OCI-LY7 (cell line): ENCODE data around the gene PRKG1. TPM values are rescaled to one million over a fixed set of nuclear protein-coding genes. Genes with fewer than 3 reads are reported as not detected.

ENCODE experiments used
- BruUV-seq: library from RNA; stranded (reverse); fragments of 400-500 nt; replicated peaks from 2 replicates; lab custom pipeline; 2021; lab: Mats Ljungman, UMichigan
- CTCF ChIA-PET: fragments of 300-600 bp; sonication (Branson Sonifier 250); formaldehyde crosslinking; loops from one replicate; lab custom pipeline; 2022; ENCODE audit warnings: antibody characterized with exemption; ENCODE audit not compliant: unreplicated experiment; lab: Charles Lee
- POLR2A ChIA-PET: fragments of 300-600 bp; sonication (Branson Sonifier 250); formaldehyde crosslinking; loops from one replicate; lab custom pipeline; 2022; ENCODE audit warnings: antibody characterized with exemption; lab: Charles Lee
- DNase-seq: peaks from one replicate; pipeline ENCODE4 v3.0.0-alpha.2; 2015; ENCODE audit warnings: low spot score
- H2AFZ ChIP-seq: fragments of 200-600 bp; sonication (generic), shearing (Covaris generic); 2 replicates; pipeline ENCODE4 v1.6.1; 2014; ENCODE audit warnings: mild to moderate bottlenecking, antibody characterized with exemption, low read length, moderate library complexity
- H3K27ac ChIP-seq: fragments of 200-600 bp; sonication (generic); 2 replicates; pipeline ENCODE4 v1.5.1; 2014; ENCODE audit warnings: mixed run types, low read depth, mild to moderate bottlenecking, moderate library complexity, low read length, inconsistent platforms; ENCODE audit not compliant: poor library complexity, severe bottlenecking
- H3K36me3 ChIP-seq: fragments of 200-600 bp; sonication (generic); 2 replicates; pipeline ENCODE4 v1.6.1; 2014; ENCODE audit warnings: mild to moderate bottlenecking, antibody characterized with exemption, low read length, moderate library complexity, mixed read lengths; ENCODE audit not compliant: insufficient read depth
- H3K4me1 ChIP-seq: fragments of 200-600 bp; sonication (generic); 2 replicates; pipeline ENCODE4 v1.5.1; 2014; ENCODE audit warnings: mild to moderate bottlenecking, low read length; ENCODE audit not compliant: insufficient read depth, poor library complexity, severe bottlenecking
- H3K4me2 ChIP-seq: fragments of 200-600 bp; sonication (generic); 2 replicates; pipeline ENCODE4 v1.6.1; 2014; ENCODE audit warnings: mild to moderate bottlenecking, low read length
- H3K4me3 ChIP-seq: fragments of 200-600 bp; sonication (generic); 2 replicates; pipeline ENCODE4 v1.5.1; 2014; ENCODE audit warnings: mild to moderate bottlenecking, low read depth, low read length; ENCODE audit not compliant: poor library complexity, severe bottlenecking
- H3K79me2 ChIP-seq: fragments of 200-600 bp; sonication (generic); 2 replicates; pipeline ENCODE4 v1.6.1; 2016; ENCODE audit warnings: low read depth, mild to moderate bottlenecking, low read length, moderate library complexity, mixed read lengths; ENCODE audit not compliant: insufficient read depth
- H3K9me2 ChIP-seq: fragments of 200-600 bp; sonication (generic); 2 replicates; pipeline ENCODE4 v1.6.1; 2016; ENCODE audit warnings: mild to moderate bottlenecking, low read length, mixed read lengths; ENCODE audit not compliant: insufficient read depth
- H3K9me3 ChIP-seq: fragments of 200-600 bp; sonication (generic); 2 replicates; pipeline ENCODE4 v1.6.1; 2014; ENCODE audit warnings: mild to moderate bottlenecking, mixed run types, low read length, mixed read lengths
- H4K20me1 ChIP-seq: fragments of 200-600 bp; sonication (generic); 2 replicates; pipeline ENCODE4 v1.6.1; 2014; ENCODE audit warnings: mild to moderate bottlenecking, antibody characterized with exemption, low read length, moderate library complexity, mixed read lengths; ENCODE audit not compliant: insufficient read depth
- CTCF ChIP-seq: fragments of 200-600 bp; sonication (generic); conservative IDR thresholded peaks from 2 replicates; pipeline ENCODE4 v1.5.1; 2014; ENCODE audit warnings: mild to moderate bottlenecking, antibody characterized with exemption, low read length, moderate library complexity, mixed read lengths
- EZH2phosphoT487 ChIP-seq: fragments of 200-600 bp; sonication (generic); IDR thresholded peaks from 2 replicates; pipeline ENCODE4 v1.6.1; 2018; ENCODE audit warnings: low read depth, borderline replicate concordance, mild to moderate bottlenecking, mixed run types, antibody characterized with exemption, low read length, moderate library complexity, mixed read lengths
- intact Hi-C: fragments of 100-400 bp; cut with micrococcal nuclease; formaldehyde crosslinking; loops from one replicate; pipeline ENCODE4 v1.10.0; 2022; ENCODE audit not compliant: unreplicated experiment
- total RNA-seq, 2 experiments: library from RNA; depleted of rRNA in 1 of 2; stranded (reverse); fragments of >200 nt in 1 of 2; shearing (Covaris generic) in 1 of 2; gene quantifications; 2 replicates each; pipeline ENCODE4 v1.2.3, GENCODE V29; 2014 to 2022

The PRKG1 gene
- total RNA-seq, 2 experiments from 2014 or later: not detected

GRCh38 chr10:51718804-51719291 is 644.6 kb downstream of the PRKG1 start:
- H3K27ac ChIP-seq: no peak overlapping the region
- no peak overlapping the region for H2AFZ ChIP-seq
- H3K9me2 ChIP-seq: no peaks in the 10 kb centered on the region
- ChIA-PET CTCF (no interaction called here), POLR2A (no interaction called here)
- H3K4me3 ChIP-seq: no peak overlapping the region
- no peak overlapping the region for H3K4me2 ChIP-seq
- no peaks in the 10 kb centered on the region for H3K79me2 ChIP-seq
- TF ChIP-seq EZH2phosphoT487 (no peak), CTCF (no peak)
- no TSS peak for BruUV-seq
- no peaks in the 10 kb centered on the region for H4K20me1 ChIP-seq
- no peaks in the 10 kb centered on the region for H3K9me3 ChIP-seq
- no peaks in the 10 kb centered on the region for H3K36me3 ChIP-seq
- no peaks in the 10 kb centered on the region for H3K4me1 ChIP-seq
- intact Hi-C loops: no loop called here
- DNase-seq: no peak

GRCh38 chr10:51724038-51724437 is 649.8 kb downstream of the PRKG1 start:
- no peak overlapping the region for H2AFZ ChIP-seq
- ChIA-PET CTCF (no interaction called here), POLR2A (no interaction called here)
- no peaks in the 10 kb centered on the region for H3K4me1 ChIP-seq
- intact Hi-C loops: no loop called here
- H3K79me2 ChIP-seq: no peaks in the 10 kb centered on the region
- H3K36me3 ChIP-seq: no peaks in the 10 kb centered on the region
- no peaks in the 10 kb centered on the region for H4K20me1 ChIP-seq
- H3K4me3 ChIP-seq: no peak overlapping the region
- no peak overlapping the region for H3K27ac ChIP-seq
- TF ChIP-seq CTCF (no peak), EZH2phosphoT487 (no peak)
- H3K4me2 ChIP-seq: no peak overlapping the region
- H3K9me2 ChIP-seq: no peaks in the 10 kb centered on the region
- H3K9me3 ChIP-seq: no peaks in the 10 kb centered on the region
- BruUV-seq: no TSS peak
- no peak for DNase-seq

GRCh38 chr10:51729822-51730555 is 655.7 kb downstream of the PRKG1 start:
- Histone ChIP-seq H3K4me3 (no peak overlapping the region), H3K36me3 (no peaks in the 10 kb centered on the region), H3K79me2 (no peaks in the 10 kb centered on the region), H3K9me3 (no peaks in the 10 kb centered on the region), H2AFZ (no peak overlapping the region), H3K9me2 (no peaks in the 10 kb centered on the region), H3K4me2 (no peak overlapping the region), H3K27ac (no peak overlapping the region), H4K20me1 (no peaks in the 10 kb centered on the region), H3K4me1 (no peaks in the 10 kb centered on the region)
- POLR2A ChIA-PET: interaction anchor here (0.6 to 1.3 kb wide), 2 partner anchors 20 to 231 kb away, joined by 3 read pairs; no protein-coding TSS in a partner anchor
- intact Hi-C loops: no loop called here
- no peak for DNase-seq
- no peak for TF ChIP-seq EZH2phosphoT487
- TF ChIP-seq CTCF: no peak
- CTCF ChIA-PET: no interaction called here
- BruUV-seq: no TSS peak
